H1 (cell line): ENCODE measurements around the gene NSF. TPM values are rescaled to one million over a fixed set of nuclear protein-coding genes. Genes with fewer than 3 reads are reported as not detected.

Experiments used
- CTCF ChIA-PET: fragments of 300-600 bp; sonication (Branson Sonifier 250); formaldehyde crosslinking; loops from one replicate; lab custom pipeline; 2021; ENCODE audit not compliant: partially characterized antibody; lab: Charles Lee
- POLR2A ChIA-PET: fragments of 300-600 bp; sonication (Branson Sonifier 250); formaldehyde crosslinking; loops from one replicate; lab custom pipeline; 2021; ENCODE audit warnings: inconsistent platforms; ENCODE audit not compliant: partially characterized antibody; lab: Charles Lee
- DNase-seq, 2 experiments: peaks; one replicate each; pipeline versions ENCODE4 v3.0.0 to v3.0.0-alpha.2; 2010 to 2022; ENCODE audit warnings: low spot score in 2 of 2, low read depth in 1 of 2, mixed read lengths in 1 of 2
- FAIRE-seq: peaks from 2 replicates; lab custom pipeline; 2011; peaks lifted over from hg19 to GRCh38; lab: Jason Lieb, UNC
- H2AFZ ChIP-seq: 2 replicates; pipeline ENCODE4 v1.8.1; 2012; ENCODE audit warnings: low read length, inconsistent platforms
- H2AK5ac ChIP-seq: 2 replicates; pipeline ENCODE4 v1.6.1; 2013; ENCODE audit warnings: low read depth, low read length
- H2BK120ac ChIP-seq: replicated peaks from 2 replicates; pipeline ENCODE3; 2013; ENCODE audit warnings: low read depth, low read length, inconsistent platforms
- H2BK12ac ChIP-seq: 2 replicates; pipeline ENCODE4 v1.6.1; 2013; ENCODE audit warnings: low read depth, low read length
- H2BK15ac ChIP-seq: 2 replicates; pipeline ENCODE4 v1.6.1; 2013; ENCODE audit warnings: low read length
- H2BK20ac ChIP-seq: 2 replicates; pipeline ENCODE4 v1.6.1; 2013; ENCODE audit warnings: low read length
- H2BK5ac ChIP-seq: 2 replicates; pipeline ENCODE4 v1.6.1; 2013; ENCODE audit warnings: low read depth, low read length
- H3K14ac ChIP-seq: 2 replicates; pipeline ENCODE4 v1.6.1; 2013; ENCODE audit warnings: inconsistent platforms; ENCODE audit not compliant: insufficient read length
- H3K18ac ChIP-seq: 2 replicates; pipeline ENCODE4 v1.6.1; 2013; ENCODE audit warnings: low read length; ENCODE audit errors: extremely low read depth
- H3K23ac ChIP-seq: 2 replicates; pipeline ENCODE4 v1.6.1; 2013; ENCODE audit warnings: inconsistent platforms; ENCODE audit not compliant: insufficient read length
- H3K23me2 ChIP-seq: 2 replicates; pipeline ENCODE4 v1.6.1; 2013; ENCODE audit warnings: low read depth, low read length
- H3K27ac ChIP-seq: 2 replicates; pipeline ENCODE4 v1.6.1; 2011; ENCODE audit warnings: low read depth, low read length, inconsistent platforms
- H3K27me3 ChIP-seq, 4 experiments: replicated peaks in 1 of 4; 1 replicate in 1 of 4; 2 replicates in 3 of 4; pipeline versions ENCODE4 v1.6.1 to v1.8.1; 2011 to 2013; ENCODE audit warnings: low read length in 3 of 4, mild to moderate bottlenecking in 3 of 4, inconsistent platforms in 2 of 4, mixed read lengths in 2 of 4, moderate library complexity in 1 of 4; ENCODE audit not compliant: control insufficient read depth in 3 of 4, insufficient read depth in 3 of 4; ENCODE audit errors: extremely low read depth in 1 of 4
- H3K36me3 ChIP-seq, 4 experiments: 2 replicates each; pipeline versions ENCODE4 v1.6.1 to v1.8.1; 2011 to 2013; ENCODE audit warnings: mild to moderate bottlenecking in 4 of 4, low read length in 3 of 4, moderate library complexity in 2 of 4, control low read depth in 1 of 4, inconsistent platforms in 1 of 4; ENCODE audit not compliant: insufficient read depth in 4 of 4, control insufficient read depth in 2 of 4
- H3K4ac ChIP-seq: replicated peaks from 2 replicates; pipeline ENCODE3; 2013; ENCODE audit warnings: low read length, low read depth, mixed read lengths, inconsistent platforms; ENCODE audit not compliant: insufficient read length
- H3K4me1 ChIP-seq, 4 experiments: replicated peaks in 1 of 4; 1 replicate in 1 of 4; 2 replicates in 3 of 4; pipeline versions ENCODE4 v1.6.1 to v1.8.1; 2011 to 2013; ENCODE audit warnings: low read length in 3 of 4, inconsistent platforms in 2 of 4, mixed read lengths in 1 of 4; ENCODE audit not compliant: insufficient read depth in 4 of 4, control insufficient read depth in 3 of 4
- H3K4me2 ChIP-seq, 2 experiments: 2 replicates each; pipeline versions ENCODE4 v1.6.1 to v1.8.1; 2011 to 2013; ENCODE audit warnings: low read depth in 2 of 2, low read length in 2 of 2, control low read depth in 1 of 2, inconsistent platforms in 1 of 2, mild to moderate bottlenecking in 1 of 2; ENCODE audit not compliant: insufficient read depth in 1 of 2
- H3K4me3 ChIP-seq, 4 experiments: fragments of 200-600, 300-600 bp in 1 of 4; sonication (generic), shearing (Covaris generic), sonication (Bioruptor Twin) in 1 of 4; 2 replicates each; pipeline versions ENCODE4 v1.5.1 to v1.8.1; 2011 to 2016; ENCODE audit warnings: low read length in 4 of 4, low read depth in 3 of 4, control low read depth in 2 of 4, inconsistent platforms in 2 of 4, mild to moderate bottlenecking in 2 of 4, mixed read lengths in 1 of 4, moderate library complexity in 1 of 4; ENCODE audit not compliant: insufficient read depth in 2 of 4; ENCODE audit errors: extremely low read depth in 1 of 4
- H3K56ac ChIP-seq: replicated peaks from 2 replicates; pipeline ENCODE3; 2013; ENCODE audit warnings: low read depth, mild to moderate bottlenecking, mixed read lengths, low read length, inconsistent platforms; ENCODE audit not compliant: insufficient read length
- H3K79me1 ChIP-seq: 2 replicates; pipeline ENCODE4 v1.6.1; 2013; ENCODE audit warnings: low read depth, low read length, control low read depth
- H3K79me2 ChIP-seq, 2 experiments: 2 replicates each; pipeline versions ENCODE4 v1.6.1 to v1.8.1; 2012 to 2013; ENCODE audit warnings: low read length in 2 of 2, mild to moderate bottlenecking in 2 of 2, inconsistent platforms in 1 of 2; ENCODE audit not compliant: insufficient read depth in 2 of 2, control insufficient read depth in 1 of 2
- H3K9ac ChIP-seq, 4 experiments: replicated peaks in 1 of 4; 1 replicate in 1 of 4; 2 replicates in 3 of 4; pipeline versions ENCODE4 v1.6.1 to v1.8.1; 2011 to 2013; ENCODE audit warnings: low read depth in 3 of 4, low read length in 3 of 4, control low read depth in 2 of 4, mild to moderate bottlenecking in 2 of 4, moderate library complexity in 2 of 4, inconsistent platforms in 1 of 4; ENCODE audit errors: extremely low read depth in 1 of 4
- H3K9me3 ChIP-seq, 2 experiments: 2 replicates each; pipeline versions ENCODE4 v1.6.1 to v1.8.1; 2012 to 2013; ENCODE audit warnings: mild to moderate bottlenecking in 2 of 2, moderate library complexity in 2 of 2, control low read depth in 1 of 2, inconsistent platforms in 1 of 2, low read depth in 1 of 2, low read length in 1 of 2, mixed read lengths in 1 of 2; ENCODE audit not compliant: insufficient read depth in 2 of 2
- H4K20me1 ChIP-seq, 2 experiments: replicated peaks in 1 of 2; 2 replicates each; pipeline versions ENCODE3 to v1.8.1; 2011 to 2013; ENCODE audit warnings: inconsistent platforms in 2 of 2, low read length in 2 of 2, mild to moderate bottlenecking in 1 of 2; ENCODE audit not compliant: insufficient read depth in 2 of 2, control insufficient read depth in 1 of 2
- H4K5ac ChIP-seq: 2 replicates; pipeline ENCODE4 v1.6.1; 2013; ENCODE audit warnings: low read length, low read depth, mixed read lengths, inconsistent platforms; ENCODE audit not compliant: insufficient read length
- H4K8ac ChIP-seq: 2 replicates; pipeline ENCODE4 v1.8.0; 2013; ENCODE audit warnings: mild to moderate bottlenecking, moderate library complexity, low read length, inconsistent platforms; ENCODE audit not compliant: insufficient read depth; ENCODE audit errors: extremely low read depth
- H4K91ac ChIP-seq: replicated peaks from 2 replicates; pipeline ENCODE3; 2013; ENCODE audit warnings: low read length, mixed read lengths, inconsistent platforms; ENCODE audit not compliant: insufficient read length
- BRCA1 ChIP-seq: IDR thresholded peaks from 2 replicates; pipeline ENCODE4 v1.6.1; 2012; ENCODE audit warnings: low read depth, low read length, improper control_type of control experiment
- CEBPB ChIP-seq: IDR thresholded peaks from 2 replicates; pipeline ENCODE4 v1.6.1; 2012; ENCODE audit warnings: low read depth, low read length
- CREB1 ChIP-seq: IDR thresholded peaks from 2 replicates; pipeline ENCODE4 v1.6.1; 2012; ENCODE audit warnings: inconsistent platforms
- SIX5 ChIP-seq: IDR thresholded peaks from 2 replicates; pipeline ENCODE4 v1.6.1; 2011; ENCODE audit warnings: mild to moderate bottlenecking, low read depth, low read length
- SP1 ChIP-seq: IDR thresholded peaks from 2 replicates; pipeline ENCODE4 v1.6.1; 2011; ENCODE audit warnings: low read depth, low read length
- ZNF274 ChIP-seq: IDR thresholded peaks from 2 replicates; pipeline ENCODE4 v1.7.0; 2012; ENCODE audit warnings: low read length, borderline replicate concordance; ENCODE audit errors: extremely low read depth
- WGBS, 2 experiments: shearing (Covaris generic) in 1 of 2; methylation state at CpG; one replicate each; pipeline versions ENCODE4 v1.1.6 to v1.1.7; 2013 to 2015; ENCODE audit warnings: low lambda C conversion rate in 2 of 2, mixed read lengths in 2 of 2, inconsistent platforms in 1 of 2, low coverage in 1 of 2, missing lambda C conversion rate in 1 of 2; ENCODE audit not compliant: insufficient replicate concordance in 2 of 2, insufficient coverage in 1 of 2, insufficient read length in 1 of 2; ENCODE audit errors: extremely low coverage in 1 of 2, missing lambda C conversion rate in 1 of 2; 5-methylcytosine and 5-hydroxymethylcytosine counted together
- polyA plus RNA-seq, 7 experiments: library from polyadenylated mRNA; depleted of rRNA in 3 of 7; stranded (reverse) in 5 of 7; unstranded in 2 of 7; fragments of >200 nt in 5 of 7; fragments of 200-250 nt in 2 of 7; gene quantifications; 1 replicate in 5 of 7; 2 replicates in 1 of 7; 4 replicates in 1 of 7; pipeline versions ENCODE4 v1.2.1 to v1.2.3, GENCODE V29; 2011 to 2013; ENCODE audit warnings: missing spikeins in 2 of 7, mixed read lengths in 2 of 7
- total RNA-seq: library from RNA; stranded (reverse); fragmentation: NEBNext Ultra II Directional; extraction: Animal tissue kit (Norgen Biotek cat#: 25700); gene quantifications from 2 replicates; pipeline ENCODE4 v1.2.1, GENCODE V29; 2021

NSF gene
- total and polyA plus RNA-seq, 2 of the 8 experiments (the other 6 are each of a cell fraction or from before 2014, with no cell fraction given): 13.0 to 27.7 TPM

GRCh38 chr17:46783031-46783593, 192.6 kb downstream of the NSF start:
- Histone ChIP-seq H3K4ac (no peak overlapping the region), H3K9me3 (no peaks in the 10 kb centered on the region), H3K4me1 (peaks cover 0 to 5% (median 0%) of the 10 kb centered on the region in 4 experiments; a peak in 3 of 7 replicates), H3K18ac (no peak overlapping the region), H3K79me1 (no peaks in the 10 kb centered on the region), H2BK12ac (no peak overlapping the region), H2BK20ac (no peak overlapping the region), H3K36me3 (no peaks in the 10 kb centered on the region), H4K91ac (no peak overlapping the region), H3K56ac (no peak overlapping the region), H4K8ac (0 out of 2 replicates have a peak overlapping the region, but pooled peaks have one; percentile 9), H2AK5ac (no peak overlapping the region), H3K27ac (no peak overlapping the region), H3K27me3 (peaks cover 0 to 30% (median 19%) of the 10 kb centered on the region in 4 experiments; a peak in 5 of 7 replicates), H3K4me2 (no peak overlapping the region), H3K4me3 (no peak overlapping the region), H2BK5ac (no peak overlapping the region; the same call in 1 of the 2 replicates), H3K23ac (no peak overlapping the region), H2AFZ (no peak overlapping the region), H2BK120ac (no peak overlapping the region), H3K23me2 (no peaks in the 10 kb centered on the region), H4K20me1 (peaks cover 0 to 2% of the 10 kb centered on the region in 2 experiments), H3K79me2 (no peaks in the 10 kb centered on the region), H3K14ac (no peak overlapping the region), H4K5ac (no peak overlapping the region), H3K9ac (no peak overlapping the region), H2BK15ac (no peak overlapping the region)
- FAIRE-seq (no peak), DNase-seq (no peak)
- WGBS, 2 experiments: 90% methylated on average over 7 of the region's 7 CpGs; no CpG with 5 or more reads in 1 of the 2 experiments
- ChIA-PET POLR2A (interaction anchor here (0.7 kb wide), 1 partner anchor 10 kb away, joined by 3 read pairs; no protein-coding TSS in a partner anchor), CTCF (interaction anchor here (0.6 to 10.7 kb wide), 15 partner anchors 10 to 129 kb away, joined by 3 to 81 read pairs (median 4); no protein-coding TSS in a partner anchor)
- TF ChIP-seq SIX5: no peak
- no peak for TF ChIP-seq ZNF274
- no peak for TF ChIP-seq CREB1
- no peak for TF ChIP-seq BRCA1
- no peak for TF ChIP-seq CEBPB
- no peak for TF ChIP-seq SP1
